Stimulated activated naive CD8-positive, alpha-beta T cell treated with anti-CD3 and anti-CD28 coated beads, Interleukin-15, Interleukin-2, amounts not matched to agents 100 ng/mL and 50 ng/mL, for 24 hours (primary cell): ENCODE measurements around the gene ASPA.
"Not testable (repeated sequence)": the region's sequence is repeated elsewhere in the genome, so short reads cannot be mapped to it uniquely, and the experiment has no call there.

Experiments used
- H3K27ac Mint-ChIP-seq: one replicate; pipeline ENCODE4 v1.8.0; 2021; ENCODE audit warnings: mild to moderate bottlenecking, mixed read lengths
- H3K27me3 Mint-ChIP-seq: one replicate; pipeline ENCODE4 v1.8.0; 2021; ENCODE audit warnings: mixed read lengths
- H3K36me3 Mint-ChIP-seq: one replicate; pipeline ENCODE4 v1.8.0; 2021; ENCODE audit warnings: low read depth, mixed read lengths
- H3K4me1 Mint-ChIP-seq: one replicate; pipeline ENCODE4 v1.8.0; 2021; ENCODE audit warnings: low read depth, mixed read lengths
- H3K4me3 Mint-ChIP-seq: one replicate; pipeline ENCODE4 v1.8.0; 2021; ENCODE audit warnings: mild to moderate bottlenecking, mixed read lengths
- H3K9me3 Mint-ChIP-seq: one replicate; pipeline ENCODE4 v1.8.0; 2021; ENCODE audit warnings: mixed read lengths

The ASPA gene

DNA sequence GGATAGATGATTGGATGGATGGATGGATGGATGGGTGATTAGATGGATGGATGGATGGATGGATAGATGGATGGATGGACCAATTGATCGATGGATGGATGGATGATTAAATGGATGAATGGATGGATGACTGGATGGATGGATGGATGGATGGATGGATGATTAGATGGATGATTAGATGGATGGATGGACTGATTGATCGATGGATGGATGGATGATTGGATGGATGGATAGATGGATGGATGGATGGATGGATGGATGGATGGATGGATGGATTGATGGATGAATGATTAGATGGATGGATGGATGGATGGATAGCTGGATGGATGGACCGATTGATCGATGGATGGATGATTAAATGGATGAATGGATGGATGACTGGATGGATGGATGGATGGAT, 43.7 kb downstream of the ASPA start:
- not testable (repeated sequence) for H3K9me3 Mint-ChIP-seq, H3K4me1 Mint-ChIP-seq, H3K27ac Mint-ChIP-seq, H3K36me3 Mint-ChIP-seq, H3K4me3 Mint-ChIP-seq, H3K27me3 Mint-ChIP-seq

DNA sequence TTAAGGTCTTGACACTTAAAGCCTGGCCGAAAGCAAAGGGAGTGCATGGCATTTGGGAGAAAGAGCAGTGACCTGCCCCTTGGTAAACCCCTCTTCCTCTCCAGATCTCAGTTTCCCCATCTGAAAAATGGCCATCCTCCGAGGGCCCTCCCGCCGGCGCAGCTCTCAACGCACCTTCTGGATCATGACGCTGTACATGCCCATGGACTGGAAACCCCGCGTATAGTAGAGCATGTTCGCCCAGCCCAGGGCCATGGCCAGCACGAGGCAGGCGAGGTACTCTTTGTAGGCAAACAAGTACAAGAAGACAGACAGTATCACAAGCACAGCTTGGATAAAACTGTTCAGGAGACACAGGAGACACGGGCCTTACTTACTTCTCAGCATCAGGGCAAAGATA, 48.2 kb downstream of the ASPA start:
- H3K27me3 Mint-ChIP-seq = no peaks in the 10 kb centered on the region
- H3K9me3 Mint-ChIP-seq = no peaks in the 10 kb centered on the region
- no peak overlapping the region for H3K4me3 Mint-ChIP-seq
- no peak overlapping the region for H3K27ac Mint-ChIP-seq
- H3K4me1 Mint-ChIP-seq = no peaks in the 10 kb centered on the region
- H3K36me3 Mint-ChIP-seq = no peaks in the 10 kb centered on the region

DNA sequence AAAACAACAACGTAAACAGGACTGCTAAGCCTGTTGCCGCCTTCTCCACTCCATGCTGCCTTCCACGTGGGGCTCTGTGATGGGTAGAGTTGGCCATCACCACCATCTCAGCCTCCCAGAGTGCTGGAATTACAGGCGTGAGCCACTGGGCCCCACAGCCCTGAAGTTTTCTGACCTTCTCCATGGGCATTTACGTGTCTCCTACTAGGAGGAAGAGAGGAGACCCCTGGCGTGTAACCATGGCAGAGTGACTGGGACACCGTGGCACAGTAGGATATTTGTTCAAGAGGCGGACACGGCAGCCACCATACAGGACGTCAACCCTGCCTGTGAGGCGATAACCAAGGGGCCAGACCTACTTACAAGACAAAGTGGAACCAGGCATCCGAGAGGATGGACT, 50.7 kb downstream of the ASPA start:
- H3K4me1 Mint-ChIP-seq = no peaks in the 10 kb centered on the region
- H3K27ac Mint-ChIP-seq = no peak overlapping the region
- no peaks in the 10 kb centered on the region for H3K27me3 Mint-ChIP-seq
- H3K36me3 Mint-ChIP-seq = no peaks in the 10 kb centered on the region
- H3K9me3 Mint-ChIP-seq = no peaks in the 10 kb centered on the region
- no peak overlapping the region for H3K4me3 Mint-ChIP-seq

DNA sequence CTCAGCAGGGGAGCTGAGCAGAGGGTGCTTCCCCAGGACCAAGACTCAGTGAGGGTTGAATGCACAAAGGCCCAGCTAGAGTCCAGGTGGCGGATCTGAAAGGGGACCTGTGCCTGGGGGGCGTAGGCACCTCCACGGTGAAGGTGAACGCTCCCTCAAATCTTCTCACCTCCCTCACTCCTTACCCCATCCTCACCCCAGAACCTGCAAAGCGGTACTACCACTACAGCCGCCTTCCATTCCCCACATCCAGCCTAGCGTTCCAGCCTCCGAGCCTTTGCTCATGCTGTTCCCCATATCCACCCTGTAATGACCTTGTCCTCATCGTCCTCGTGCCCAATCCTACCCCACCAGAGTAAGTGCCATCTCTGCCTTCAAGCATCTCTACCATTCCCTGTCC, 51.2 kb downstream of the ASPA start:
- no peak overlapping the region for H3K27ac Mint-ChIP-seq
- no peak overlapping the region for H3K4me3 Mint-ChIP-seq
- no peaks in the 10 kb centered on the region for H3K36me3 Mint-ChIP-seq
- no peaks in the 10 kb centered on the region for H3K27me3 Mint-ChIP-seq
- H3K9me3 Mint-ChIP-seq = no peaks in the 10 kb centered on the region
- no peaks in the 10 kb centered on the region for H3K4me1 Mint-ChIP-seq

DNA sequence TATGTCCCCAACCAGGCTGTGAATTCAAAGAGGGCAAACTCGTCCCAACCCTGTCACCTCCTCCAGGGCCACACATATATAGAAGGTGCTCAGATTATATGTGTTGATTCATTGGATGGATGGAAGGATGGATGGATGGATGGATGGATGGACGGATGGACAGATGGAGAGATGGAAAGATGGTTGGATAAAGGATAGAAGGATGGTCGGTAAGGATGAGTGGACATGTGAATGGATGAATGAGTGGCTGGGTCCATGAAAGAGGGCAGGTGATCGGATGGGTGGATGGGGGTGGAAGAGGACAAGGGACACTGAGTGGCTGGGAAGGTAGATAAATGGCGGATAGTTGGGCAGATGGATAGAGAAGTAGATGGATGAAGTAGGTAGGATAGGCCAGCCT, 51.7 kb downstream of the ASPA start:
- H3K4me1 Mint-ChIP-seq = no peaks in the 10 kb centered on the region
- H3K4me3 Mint-ChIP-seq = no peak overlapping the region
- H3K27me3 Mint-ChIP-seq = no peaks in the 10 kb centered on the region
- no peak overlapping the region for H3K27ac Mint-ChIP-seq
- H3K36me3 Mint-ChIP-seq = no peaks in the 10 kb centered on the region
- no peaks in the 10 kb centered on the region for H3K9me3 Mint-ChIP-seq

DNA sequence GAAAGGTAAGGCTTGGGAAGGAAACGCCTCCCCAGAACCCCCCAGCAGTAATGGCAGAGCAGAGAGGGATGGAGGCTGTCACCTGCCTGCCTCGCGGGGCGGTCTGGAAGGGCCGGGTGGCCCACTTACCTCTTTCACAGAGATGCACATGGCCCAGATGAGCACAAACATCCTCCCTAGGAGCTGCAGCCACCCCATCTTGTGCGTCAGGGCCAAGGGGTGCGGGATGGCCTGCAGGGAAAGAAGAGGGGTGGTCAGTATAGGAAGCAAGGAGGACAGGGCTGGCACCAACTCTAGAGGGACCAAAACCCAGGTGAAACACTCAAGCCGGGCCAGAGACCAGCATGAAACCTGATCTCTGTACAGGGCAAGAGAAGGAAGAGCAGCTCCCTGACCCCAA, 52.1 kb downstream of the ASPA start:
- Mint-ChIP-seq H3K4me1 (no peaks in the 10 kb centered on the region), H3K9me3 (no peaks in the 10 kb centered on the region), H3K36me3 (no peaks in the 10 kb centered on the region)

DNA sequence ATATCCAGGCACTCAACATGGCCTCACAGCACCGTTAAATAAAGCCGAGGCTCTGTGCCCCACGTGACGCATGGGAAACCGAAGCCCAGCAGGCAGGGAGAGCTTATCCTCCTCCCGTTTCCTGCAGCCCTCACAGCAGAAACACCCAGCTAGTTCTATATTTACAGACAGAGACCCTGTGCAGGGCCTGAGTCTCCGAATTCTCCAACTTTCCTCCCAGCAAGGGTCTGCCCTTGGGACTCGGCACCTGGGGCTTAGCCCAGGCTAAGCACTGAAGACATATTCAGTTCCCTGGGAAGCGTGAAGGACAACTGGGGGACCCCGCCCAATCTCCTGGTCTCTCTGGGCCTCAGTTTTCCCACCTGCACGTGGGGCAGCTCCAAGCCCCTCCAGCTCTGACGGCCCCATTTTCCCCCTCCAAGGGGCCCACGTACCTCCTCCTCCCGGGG, 52.6 kb downstream of the ASPA start:
- H3K4me3 Mint-ChIP-seq = no peak overlapping the region
- no peaks in the 10 kb centered on the region for H3K4me1 Mint-ChIP-seq
- H3K27ac Mint-ChIP-seq = no peak overlapping the region
- no peaks in the 10 kb centered on the region for H3K36me3 Mint-ChIP-seq
- peaks cover 4% of the 10 kb centered on the region for H3K27me3 Mint-ChIP-seq
- no peaks in the 10 kb centered on the region for H3K9me3 Mint-ChIP-seq

More for the DNA sequence above, 52.1 kb downstream of the ASPA start:
- H3K4me3 Mint-ChIP-seq = no peak overlapping the region
- H3K27me3 Mint-ChIP-seq = no peaks in the 10 kb centered on the region
- no peak overlapping the region for H3K27ac Mint-ChIP-seq

DNA sequence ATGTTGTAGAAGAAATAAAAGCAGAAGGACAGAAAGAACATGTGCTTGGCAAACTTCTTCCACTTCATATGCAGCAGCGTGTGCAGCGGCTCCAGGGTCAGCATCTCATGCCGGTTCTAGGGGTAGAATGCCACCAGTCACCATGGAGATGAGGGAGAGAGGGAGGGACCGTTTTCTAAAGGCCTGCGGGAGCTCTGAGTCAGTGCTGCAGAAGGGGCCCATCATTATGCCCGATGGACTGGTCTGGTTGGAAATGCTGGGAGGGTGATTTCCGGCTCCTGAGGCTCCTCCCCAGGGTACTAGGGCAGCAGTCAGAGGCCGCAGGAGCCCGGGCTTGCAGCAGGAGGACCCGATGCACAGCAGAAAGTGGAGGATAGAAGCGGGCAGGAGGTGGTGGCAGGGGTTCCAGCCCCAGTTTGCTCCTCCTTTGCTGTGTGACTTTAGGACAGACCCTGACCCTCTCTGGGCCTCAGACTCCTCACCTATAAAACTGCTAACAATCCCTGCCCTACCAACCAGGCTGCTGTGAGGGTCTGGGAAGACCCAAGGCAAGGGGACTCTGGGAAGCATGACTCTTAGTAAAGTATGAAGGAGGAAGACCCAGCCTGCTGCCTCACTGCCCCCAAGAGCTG, 53.2 kb downstream of the ASPA start:
- Mint-ChIP-seq H3K9me3 (no peaks in the 10 kb centered on the region), H3K36me3 (no peaks in the 10 kb centered on the region), H3K27ac (no peak overlapping the region), H3K27me3 (peaks cover 4% of the 10 kb centered on the region), H3K4me1 (no peaks in the 10 kb centered on the region), H3K4me3 (no peak overlapping the region)

DNA sequence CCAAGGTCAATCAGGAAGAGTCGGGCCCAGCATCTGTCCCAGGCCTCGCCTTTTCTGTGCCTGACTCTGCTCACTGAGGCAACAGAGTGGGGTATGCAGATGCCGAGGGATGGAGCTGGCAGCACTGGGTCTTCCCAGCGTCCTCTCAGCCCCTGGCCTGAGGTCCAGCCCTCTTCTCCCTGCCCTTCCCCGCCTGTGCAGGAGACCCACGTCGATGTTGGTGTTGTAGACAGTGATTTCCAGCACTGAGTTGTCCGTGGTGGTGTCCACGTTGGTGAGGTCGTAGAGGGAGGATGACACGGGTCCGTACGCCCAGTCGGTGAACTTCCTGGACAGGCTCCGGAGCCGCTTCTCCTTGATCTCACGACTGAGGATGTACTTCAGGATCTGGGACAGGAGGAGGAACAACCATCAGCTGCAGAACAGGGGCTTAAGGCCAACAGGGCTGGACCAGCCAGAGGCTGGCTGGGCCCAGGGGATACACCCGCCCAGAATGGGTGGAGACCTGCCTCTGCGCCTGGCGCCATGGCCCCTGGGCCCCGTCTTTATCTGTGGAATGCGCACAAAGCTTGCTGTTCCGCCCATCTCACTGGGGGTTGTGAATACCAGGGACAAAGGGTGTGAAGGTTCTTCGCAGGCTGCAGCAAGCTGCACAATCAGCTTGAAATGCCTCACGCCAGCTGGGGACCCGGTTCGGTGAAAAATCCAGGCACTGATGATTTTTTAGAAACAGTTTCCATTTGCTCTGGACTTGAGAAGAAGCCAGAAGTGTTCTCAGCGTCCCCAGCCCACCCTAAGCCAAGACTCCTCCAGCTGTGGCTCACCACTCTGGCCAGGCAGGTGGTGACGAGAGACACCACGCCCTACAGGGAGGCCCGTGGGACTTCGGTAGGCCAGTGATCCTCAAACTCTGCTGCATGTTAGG, 54.3 kb downstream of the ASPA start:
- Mint-ChIP-seq H3K27ac (no peak overlapping the region), H3K9me3 (no peaks in the 10 kb centered on the region), H3K4me1 (peaks cover 3% of the 10 kb centered on the region), H3K4me3 (no peak overlapping the region), H3K36me3 (no peaks in the 10 kb centered on the region), H3K27me3 (peaks cover 4% of the 10 kb centered on the region)

DNA sequence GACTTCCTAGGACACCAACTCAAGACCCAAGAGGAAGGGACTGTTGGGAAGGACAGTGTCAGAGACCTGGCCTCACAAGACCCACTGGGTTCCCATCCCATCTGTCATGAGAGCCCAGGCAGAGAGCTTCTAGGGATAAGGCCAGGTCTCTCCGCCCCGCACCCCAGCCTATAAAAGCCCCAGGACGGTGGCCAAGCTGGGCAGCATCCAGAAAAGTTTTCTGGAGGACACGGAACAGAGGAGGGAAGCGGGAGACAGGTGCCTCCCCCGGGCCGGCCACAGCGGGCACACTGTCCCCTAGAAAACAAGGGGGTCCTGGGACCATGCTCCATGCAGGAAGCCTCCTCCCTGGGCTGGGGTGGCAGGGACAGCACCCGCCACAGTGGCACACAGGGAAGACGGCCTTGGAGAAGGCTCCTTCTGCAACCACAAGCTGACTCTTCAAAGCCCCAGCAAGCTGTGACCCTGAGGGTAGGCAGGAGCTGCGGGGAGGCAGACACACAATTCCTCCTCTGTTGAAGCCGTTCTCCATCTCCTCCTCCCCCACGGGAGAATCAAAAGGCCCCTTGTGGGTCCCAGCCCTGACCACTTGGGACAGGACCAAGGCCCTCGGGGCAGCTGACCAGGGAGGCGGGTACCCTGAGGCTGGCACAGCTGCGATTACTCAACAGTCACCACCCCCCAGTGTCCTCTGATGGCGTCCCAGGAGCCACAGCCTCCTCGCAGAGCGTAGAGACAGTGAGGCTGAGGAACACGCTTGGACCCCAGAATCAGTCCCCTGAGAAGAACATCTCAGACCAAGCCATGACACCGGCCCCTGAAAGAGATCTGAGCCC, 55.7 kb downstream of the ASPA start:
- Mint-ChIP-seq H3K9me3 (no peaks in the 10 kb centered on the region), H3K4me1 (peaks cover 3% of the 10 kb centered on the region)

DNA sequence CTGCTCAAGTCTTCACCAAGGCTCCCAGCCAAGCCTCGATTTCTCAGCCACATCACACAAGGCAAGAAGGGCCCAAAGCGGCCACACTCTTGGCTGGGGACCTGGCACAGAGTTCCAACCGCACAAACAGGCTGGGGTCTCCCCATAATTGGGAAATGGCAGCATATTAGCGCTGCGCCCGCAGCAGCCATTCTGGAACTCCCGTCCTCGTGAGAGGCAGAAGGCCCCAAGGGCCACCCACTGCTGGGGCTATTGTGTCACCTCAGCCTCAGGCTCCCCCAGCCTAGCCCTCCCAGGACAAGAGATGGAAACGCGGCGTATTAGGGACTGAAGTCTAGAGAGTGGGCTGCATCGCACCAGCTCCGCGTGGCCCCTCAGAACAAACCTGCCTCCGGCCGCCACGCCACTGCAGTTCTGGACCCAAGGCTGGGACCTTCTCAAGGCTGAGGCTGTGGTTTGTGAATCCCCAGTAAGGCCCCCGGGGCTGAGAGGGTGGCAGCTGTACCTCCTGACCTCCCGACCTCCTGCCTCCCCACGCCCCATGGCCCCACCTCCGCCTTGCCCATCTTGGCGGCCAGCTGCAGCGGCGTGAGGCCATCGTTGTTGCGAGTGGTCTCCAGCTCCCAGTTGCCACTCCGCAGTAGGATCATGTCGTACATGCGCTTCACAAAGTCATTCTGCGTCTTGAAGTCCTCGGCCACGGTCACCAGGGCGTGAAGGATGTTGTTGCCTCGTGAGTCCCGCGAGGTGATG, 56.5 kb downstream of the ASPA start:
- no peak overlapping the region for H3K4me3 Mint-ChIP-seq
- H3K27me3 Mint-ChIP-seq = peaks cover 4% of the 10 kb centered on the region
- peaks cover 3% of the 10 kb centered on the region for H3K4me1 Mint-ChIP-seq
- no peaks in the 10 kb centered on the region for H3K9me3 Mint-ChIP-seq
- H3K27ac Mint-ChIP-seq = no peak overlapping the region
- H3K36me3 Mint-ChIP-seq = no peaks in the 10 kb centered on the region

More for the DNA sequence above, 55.7 kb downstream of the ASPA start:
- Mint-ChIP-seq H3K27me3 (peaks cover 4% of the 10 kb centered on the region), H3K36me3 (no peaks in the 10 kb centered on the region), H3K27ac (no peak overlapping the region), H3K4me3 (no peak overlapping the region)

DNA sequence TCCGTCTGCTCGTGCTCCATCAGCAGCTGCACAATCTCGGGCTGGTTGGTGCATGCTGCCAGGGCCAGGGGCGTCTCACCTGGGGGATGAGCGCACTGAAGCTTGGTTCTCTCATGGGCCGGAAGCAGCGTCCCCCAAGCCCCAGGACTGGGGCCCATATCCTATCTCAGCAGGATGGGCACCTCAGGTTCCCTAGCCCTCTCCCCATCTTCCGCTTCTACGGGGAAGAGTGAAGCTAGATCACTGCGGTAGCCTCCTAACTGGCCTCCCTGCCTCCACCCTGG, 57.0 kb downstream of the ASPA start:
- H3K4me1 Mint-ChIP-seq = peaks cover 3% of the 10 kb centered on the region
- peaks cover 4% of the 10 kb centered on the region for H3K27me3 Mint-ChIP-seq
- H3K27ac Mint-ChIP-seq = no peak overlapping the region
- H3K4me3 Mint-ChIP-seq = no peak overlapping the region
- no peaks in the 10 kb centered on the region for H3K9me3 Mint-ChIP-seq
- no peaks in the 10 kb centered on the region for H3K36me3 Mint-ChIP-seq

DNA sequence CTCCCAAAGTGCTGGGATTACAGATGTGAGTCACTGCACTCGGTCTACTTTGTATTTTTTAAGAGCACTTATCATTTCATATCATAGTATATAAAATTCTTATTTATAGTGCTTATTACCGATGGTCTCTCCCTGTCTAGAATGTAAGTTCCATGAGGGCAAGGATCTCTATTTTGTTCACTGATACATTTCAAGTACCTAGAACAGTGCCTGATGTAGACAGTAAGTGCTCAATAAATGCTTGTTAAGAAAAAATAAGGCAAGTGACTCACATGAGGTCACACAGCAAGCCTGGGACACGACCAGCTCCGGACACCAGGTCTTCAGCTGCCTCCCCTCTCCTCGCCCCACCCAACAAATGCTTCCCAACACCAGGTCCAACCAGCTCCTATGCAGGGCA, 58.0 kb downstream of the ASPA start:
- Mint-ChIP-seq H3K4me3 (no peak overlapping the region), H3K27me3 (peaks cover 4% of the 10 kb centered on the region), H3K4me1 (peaks cover 3% of the 10 kb centered on the region), H3K27ac (no peak overlapping the region), H3K9me3 (no peaks in the 10 kb centered on the region), H3K36me3 (no peaks in the 10 kb centered on the region)

DNA sequence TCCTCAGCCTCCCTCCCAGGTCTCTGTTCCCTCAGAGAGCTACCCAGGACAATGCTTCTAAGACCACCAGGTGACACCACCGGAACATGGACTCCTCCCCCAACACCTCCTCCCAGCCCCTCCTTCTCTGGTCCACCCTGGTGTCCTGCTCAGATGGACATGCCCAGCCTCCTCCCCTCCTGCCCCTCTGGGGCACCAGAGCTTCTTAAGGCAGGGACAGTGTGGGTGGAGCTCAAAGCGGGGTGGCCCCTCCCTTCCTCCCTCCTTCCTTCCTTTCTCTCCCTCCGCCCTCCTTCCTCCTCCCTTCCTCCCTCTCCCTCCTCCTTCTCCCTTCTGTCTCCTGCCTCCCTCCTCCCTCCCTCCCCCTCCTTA, 59.1 kb downstream of the ASPA start:
- Mint-ChIP-seq H3K27ac (no peak overlapping the region), H3K4me3 (no peak overlapping the region), H3K27me3 (peaks cover 4% of the 10 kb centered on the region), H3K36me3 (no peaks in the 10 kb centered on the region), H3K9me3 (no peaks in the 10 kb centered on the region), H3K4me1 (peaks cover 3% of the 10 kb centered on the region)
